Measurements from ENCODE around the gene UBAC1. TPM values are rescaled to one million over a fixed set of nuclear protein-coding genes. Genes with fewer than 3 reads are reported as not detected.

The UBAC1 gene
- total RNA-seq, 2 donors from 2014 or later: 47.9 to 48.4 TPM

GRCh38 chr9:135960411-135961276 is 529 bp downstream of the UBAC1 start:
- Histone ChIP-seq H3K27ac (ENCODE audit: low read depth, low read length) (peak overlapping the region; percentile 38), H3K4me1 (ENCODE audit: control insufficient read depth, insufficient read depth, low read length) (peaks cover 5% of the 10 kb centered on the region), H3K36me3 (ENCODE audit: control insufficient read depth, insufficient read depth, low read length) (no peaks in the 10 kb centered on the region), H3K4me3 (ENCODE audit: low read length) (peak overlapping the region; percentile 82), H3K27me3 (ENCODE audit: control insufficient read depth, insufficient read depth, low read length, poor library complexity, severe bottlenecking) (peaks cover 4% of the 10 kb centered on the region), H3K9me3 (ENCODE audit: control insufficient read depth, low read length) (no peaks in the 10 kb centered on the region), H3K9ac (ENCODE audit: extremely low read depth, low read length, poor library complexity, severe bottlenecking) (peak overlapping the region; percentile 56)
- WGBS, 2 experiments (ENCODE audit: insufficient coverage in 1 of 2, insufficient read length in 1 of 2): 2 to 3% methylated on average over 14 to 74 of the region's 74 CpGs
- Mint-ChIP-seq H3K27me3 (ENCODE audit: insufficient read depth) (peaks cover 3% of the 10 kb centered on the region), H3K36me3 (ENCODE audit: low read depth) (peaks cover 2% of the 10 kb centered on the region), H3K9me3 (no peaks in the 10 kb centered on the region), H3K27ac (peak overlapping the region; percentile 84), H3K4me3 (peak overlapping the region; percentile 84), H3K4me1 (peaks cover 13% of the 10 kb centered on the region)
- DNase-seq: peak; percentile 73
- TF ChIP-seq CTCF (conservative IDR thresholded peaks at IDR 0.05): no peak

DNA sequence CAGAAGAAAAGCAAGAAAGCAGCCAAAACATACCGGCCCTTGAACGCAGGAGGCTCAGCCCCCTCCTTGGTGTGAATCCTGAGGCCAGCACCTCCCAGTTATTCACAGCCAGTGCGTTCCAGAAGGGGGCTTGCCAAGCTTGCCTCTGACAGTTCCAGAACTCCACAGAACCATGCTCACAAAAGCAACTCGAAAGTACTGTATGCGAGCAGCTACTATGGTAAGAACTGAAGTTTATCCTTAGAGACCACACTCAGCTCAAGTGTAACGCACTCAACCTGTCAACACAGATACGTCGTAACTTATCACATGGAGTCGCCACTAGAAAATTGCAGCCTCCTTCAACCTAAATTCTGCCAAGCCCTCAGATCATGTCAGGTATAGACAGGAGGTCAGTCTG is 1.4 kb downstream of the UBAC1 start:
- peak overlapping the region; percentile 82 for H3K4me3 ChIP-seq (ENCODE audit: low read length)
- peaks cover 1% of the 10 kb centered on the region for H3K36me3 ChIP-seq (ENCODE audit: control insufficient read depth, insufficient read depth, low read length)
- H3K9me3 ChIP-seq (ENCODE audit: control insufficient read depth, low read length): no peaks in the 10 kb centered on the region
- DNase-seq: no peak
- no peak overlapping the region for H3K27ac ChIP-seq (ENCODE audit: low read depth, low read length)
- H3K27me3 ChIP-seq (ENCODE audit: control insufficient read depth, insufficient read depth, low read length, poor library complexity, severe bottlenecking): peaks cover 4% of the 10 kb centered on the region
- TF ChIP-seq CTCF (conservative IDR thresholded peaks at IDR 0.05): no peak
- no peaks in the 10 kb centered on the region for H3K9me3 Mint-ChIP-seq
- WGBS, 2 experiments (ENCODE audit: insufficient coverage in 1 of 2, insufficient read length in 1 of 2): 81 to 86% methylated on average over 9 of the region's 9 CpGs
- H3K4me1 Mint-ChIP-seq: peaks cover 13% of the 10 kb centered on the region
- no peak overlapping the region for H3K27ac Mint-ChIP-seq
- H3K36me3 Mint-ChIP-seq (ENCODE audit: low read depth): peaks cover 2% of the 10 kb centered on the region
- H3K27me3 Mint-ChIP-seq (ENCODE audit: insufficient read depth): peaks cover 3% of the 10 kb centered on the region
- peak overlapping the region; percentile 84 for H3K4me3 Mint-ChIP-seq
- H3K4me1 ChIP-seq (ENCODE audit: control insufficient read depth, insufficient read depth, low read length): peaks cover 5% of the 10 kb centered on the region
- H3K9ac ChIP-seq (ENCODE audit: extremely low read depth, low read length, poor library complexity, severe bottlenecking): no peak overlapping the region

DNA sequence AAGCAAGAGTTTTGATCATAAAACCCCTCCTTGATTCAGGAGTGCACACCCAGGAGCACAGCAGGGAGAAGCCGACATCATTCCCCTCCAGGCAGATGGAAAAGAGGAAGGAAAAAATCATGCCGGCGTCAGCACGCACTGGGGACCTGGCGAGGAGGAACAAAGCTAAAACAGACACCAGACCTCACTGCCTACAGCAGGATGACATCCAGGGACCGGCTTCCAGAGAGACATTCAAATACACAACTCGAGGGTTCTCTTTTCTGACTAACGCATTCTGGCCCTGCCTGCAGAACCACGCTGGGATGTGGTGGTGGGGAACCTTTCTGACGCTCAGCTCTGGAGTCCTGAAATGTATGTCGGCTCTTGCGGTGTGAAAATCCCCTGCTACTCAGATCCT is 2.7 kb downstream of the UBAC1 start:
- no peak overlapping the region for H3K27ac ChIP-seq (ENCODE audit: low read depth, low read length)
- no peak overlapping the region for H3K27ac Mint-ChIP-seq
- no peaks in the 10 kb centered on the region for H3K9me3 Mint-ChIP-seq
- no peak overlapping the region for H3K4me3 ChIP-seq (ENCODE audit: low read length)
- peaks cover 8% of the 10 kb centered on the region for H3K36me3 ChIP-seq (ENCODE audit: control insufficient read depth, insufficient read depth, low read length)
- no peak for DNase-seq
- peaks cover 4% of the 10 kb centered on the region for H3K27me3 ChIP-seq (ENCODE audit: control insufficient read depth, insufficient read depth, low read length, poor library complexity, severe bottlenecking)
- H3K4me3 Mint-ChIP-seq: no peak overlapping the region
- 92 to 94% methylated on average over 10 to 12 of the region's 12 CpGs for whole genome bisulfite sequencing, 2 experiments (ENCODE audit: insufficient coverage in 1 of 2, insufficient read length in 1 of 2)
- H3K27me3 Mint-ChIP-seq (ENCODE audit: insufficient read depth): peaks cover 3% of the 10 kb centered on the region
- TF ChIP-seq CTCF (conservative IDR thresholded peaks at IDR 0.05): no peak
- no peaks in the 10 kb centered on the region for H3K9me3 ChIP-seq (ENCODE audit: control insufficient read depth, low read length)
- peaks cover 5% of the 10 kb centered on the region for H3K4me1 ChIP-seq (ENCODE audit: control insufficient read depth, insufficient read depth, low read length)
- H3K36me3 Mint-ChIP-seq (ENCODE audit: low read depth): peaks cover 10% of the 10 kb centered on the region
- H3K9ac ChIP-seq (ENCODE audit: extremely low read depth, low read length, poor library complexity, severe bottlenecking): no peak overlapping the region
- H3K4me1 Mint-ChIP-seq: peaks cover 13% of the 10 kb centered on the region

Data from endodermal cell (in vitro differentiated cells).